HEK293 (cell line): ENCODE data around the gene METTL16.

Experiments
- BCL11A ChIP-seq: fragments of 450-650 bp; formaldehyde crosslinking; IDR thresholded peaks from 2 replicates; pipeline ENCODE4 v1.5.1; 2016; ENCODE audit warnings: low read depth, missing biosample characterization, missing genetic modification characterization
- FEZF1 ChIP-seq: fragments of 450-650 bp; formaldehyde crosslinking; IDR thresholded peaks from 2 replicates; pipeline ENCODE4 v1.5.1; 2016; ENCODE audit warnings: missing biosample characterization, missing genetic modification characterization
- GLI2 ChIP-seq: fragments of 450-650 bp; formaldehyde crosslinking; IDR thresholded peaks from 2 replicates; pipeline ENCODE4; 2017; ENCODE audit warnings: missing biosample characterization, missing genetic modification characterization, low read depth, borderline replicate concordance
- HOXD13 ChIP-seq: sonication (generic); formaldehyde crosslinking; IDR thresholded peaks from 2 replicates; pipeline ENCODE4 v1.8.0; 2022; ENCODE audit warnings: missing genetic modification reagents, borderline replicate concordance
- MZF1 ChIP-seq: fragments of 450-650 bp; formaldehyde crosslinking; IDR thresholded peaks from 2 replicates; pipeline ENCODE4 v1.5.1; 2017; ENCODE audit warnings: missing biosample characterization, missing genetic modification characterization, borderline replicate concordance
- PRDM1 ChIP-seq: fragments of 450-650 bp; formaldehyde crosslinking; IDR thresholded peaks from 2 replicates; pipeline ENCODE4; 2016; ENCODE audit warnings: missing biosample characterization, missing genetic modification characterization
- ZBTB17 ChIP-seq: fragments of 450-650 bp; formaldehyde crosslinking; IDR thresholded peaks from 2 replicates; pipeline ENCODE4 v1.5.1; 2016; ENCODE audit warnings: missing biosample characterization, missing genetic modification characterization
- ZEB2 ChIP-seq: fragments of 450-650 bp; formaldehyde crosslinking; IDR thresholded peaks from 2 replicates; pipeline ENCODE4 v1.5.1; 2016; ENCODE audit warnings: missing biosample characterization, missing genetic modification characterization
- ZIC2 ChIP-seq: fragments of 450-650 bp; formaldehyde crosslinking; IDR thresholded peaks from 2 replicates; pipeline ENCODE4 v1.5.1; 2016; ENCODE audit warnings: missing biosample characterization, missing genetic modification characterization
- ZNF114 ChIP-seq: fragments of 450-650 bp; formaldehyde crosslinking; IDR thresholded peaks from 2 replicates; pipeline ENCODE4 v1.5.0; 2017; ENCODE audit warnings: missing biosample characterization, missing genetic modification characterization
- ZNF121 ChIP-seq: fragments of 450-650 bp; formaldehyde crosslinking; IDR thresholded peaks from 2 replicates; pipeline ENCODE4 v1.5.1; 2016; ENCODE audit warnings: missing biosample characterization, missing genetic modification characterization
- ZNF133 ChIP-seq: fragments of 450-650 bp; formaldehyde crosslinking; IDR thresholded peaks from 2 replicates; pipeline ENCODE4 v1.5.1; 2016; ENCODE audit warnings: missing biosample characterization, missing genetic modification characterization
- ZNF214 ChIP-seq: fragments of 450-650 bp; formaldehyde crosslinking; IDR thresholded peaks from 2 replicates; pipeline ENCODE4 v1.5.1; 2017; ENCODE audit warnings: missing biosample characterization, mild to moderate bottlenecking, missing genetic modification characterization, borderline replicate concordance
- ZNF266 ChIP-seq: fragments of 450-650 bp; formaldehyde crosslinking; IDR thresholded peaks from 2 replicates; pipeline ENCODE4 v1.5.1; 2016; ENCODE audit warnings: missing biosample characterization, missing genetic modification characterization, low read depth
- ZNF274 ChIP-seq, 2 experiments: fragments of 200-500 bp in 1 of 2; fragments of 450-650 bp in 1 of 2; sonication (Bioruptor generic) in 1 of 2; formaldehyde crosslinking in 1 of 2; IDR thresholded peaks; 2 replicates each; pipeline versions ENCODE4 v1.5.1 to v1.6.1; 2014 to 2016; ENCODE audit warnings: borderline replicate concordance in 1 of 2, inconsistent platforms in 1 of 2, low read length in 1 of 2, missing biosample characterization in 1 of 2, missing genetic modification characterization in 1 of 2
- ZNF341 ChIP-seq: fragments of 450-650 bp; formaldehyde crosslinking; IDR thresholded peaks from 2 replicates; pipeline ENCODE4; 2016; ENCODE audit warnings: low read depth, missing biosample characterization, missing genetic modification characterization
- ZNF394 ChIP-seq: fragments of 450-650 bp; formaldehyde crosslinking; IDR thresholded peaks from 2 replicates; pipeline ENCODE4 v1.5.1; 2016; ENCODE audit warnings: missing biosample characterization, missing genetic modification characterization, mild to moderate bottlenecking, moderate library complexity, borderline replicate concordance
- ZNF404 ChIP-seq: fragments of 450-650 bp; formaldehyde crosslinking; IDR thresholded peaks from 2 replicates; pipeline ENCODE4 v1.5.1; 2017; ENCODE audit warnings: missing biosample characterization, missing genetic modification characterization
- ZNF433 ChIP-seq: fragments of 450-650 bp; formaldehyde crosslinking; IDR thresholded peaks from 2 replicates; pipeline ENCODE4 v1.5.1; 2016; ENCODE audit warnings: missing biosample characterization, missing genetic modification characterization, low read depth
- ZNF473 ChIP-seq: fragments of 450-650 bp; formaldehyde crosslinking; IDR thresholded peaks from 2 replicates; pipeline ENCODE4 v1.5.1; 2017; ENCODE audit warnings: missing biosample characterization, missing genetic modification characterization
- ZNF521 ChIP-seq: fragments of 450-650 bp; formaldehyde crosslinking; IDR thresholded peaks from 2 replicates; pipeline ENCODE4 v1.5.1; 2017; ENCODE audit warnings: missing biosample characterization, mild to moderate bottlenecking, missing genetic modification characterization
- ZNF530 ChIP-seq: fragments of 450-650 bp; formaldehyde crosslinking; IDR thresholded peaks from 2 replicates; pipeline ENCODE4 v1.5.1; 2016; ENCODE audit warnings: low read depth, missing biosample characterization, missing genetic modification characterization
- ZNF548 ChIP-seq: fragments of 450-650 bp; formaldehyde crosslinking; IDR thresholded peaks from 2 replicates; pipeline ENCODE4 v1.5.1; 2016; ENCODE audit warnings: missing biosample characterization, missing genetic modification characterization
- ZNF555 ChIP-seq: fragments of 450-650 bp; formaldehyde crosslinking; conservative IDR thresholded peaks from 2 replicates; pipeline ENCODE4 v1.5.1; 2017; ENCODE audit warnings: missing biosample characterization, mild to moderate bottlenecking, missing genetic modification characterization, inconsistent platforms
- ZNF624 ChIP-seq: fragments of 450-650 bp; formaldehyde crosslinking; IDR thresholded peaks from 2 replicates; pipeline ENCODE4 v1.5.1; 2017; ENCODE audit warnings: missing biosample characterization, missing genetic modification characterization
- ZNF660 ChIP-seq: fragments of 450-650 bp; IDR thresholded peaks from 2 replicates; pipeline ENCODE4 v1.5.1; 2018; ENCODE audit warnings: missing biosample characterization, mild to moderate bottlenecking, missing genetic modification characterization
- ZNF670 ChIP-seq: fragments of 450-650 bp; formaldehyde crosslinking; IDR thresholded peaks from 2 replicates; pipeline ENCODE4 v1.5.1; 2016; ENCODE audit warnings: missing biosample characterization, missing genetic modification characterization, low read depth
- ZNF701 ChIP-seq: fragments of 450-650 bp; formaldehyde crosslinking; IDR thresholded peaks from 2 replicates; pipeline ENCODE4 v1.5.1; 2016; ENCODE audit warnings: missing biosample characterization, missing genetic modification characterization
- ZNF76 ChIP-seq: fragments of 450-650 bp; formaldehyde crosslinking; IDR thresholded peaks from 2 replicates; pipeline ENCODE4; 2016; ENCODE audit warnings: low read depth, missing biosample characterization, missing genetic modification characterization, borderline replicate concordance
- ZNF776 ChIP-seq: fragments of 450-650 bp; formaldehyde crosslinking; IDR thresholded peaks from 2 replicates; pipeline ENCODE4 v1.5.0; 2017; ENCODE audit warnings: missing biosample characterization, missing genetic modification characterization, borderline replicate concordance
- ZNF777 ChIP-seq: fragments of 450-650 bp; formaldehyde crosslinking; IDR thresholded peaks from 2 replicates; pipeline ENCODE4 v1.5.1; 2017; ENCODE audit warnings: missing biosample characterization, missing genetic modification characterization, borderline replicate concordance
- ZNF785 ChIP-seq: fragments of 450-650 bp; formaldehyde crosslinking; IDR thresholded peaks from 2 replicates; pipeline ENCODE4 v1.5.1; 2016; ENCODE audit warnings: missing biosample characterization, missing genetic modification characterization
- ZNF843 ChIP-seq: fragments of 450-650 bp; formaldehyde crosslinking; IDR thresholded peaks from 2 replicates; pipeline ENCODE4 v1.5.1; 2016; ENCODE audit warnings: missing biosample characterization, missing genetic modification characterization
- ZSCAN16 ChIP-seq: fragments of 450-650 bp; formaldehyde crosslinking; IDR thresholded peaks from 2 replicates; pipeline ENCODE4 v1.5.1; 2016; ENCODE audit warnings: missing biosample characterization, missing genetic modification characterization
- TF ChIP-seq, protein P1 (sequence below): sonication (generic); formaldehyde crosslinking; IDR thresholded peaks from 2 replicates; pipeline ENCODE4 v1.8.1; 2022; ENCODE audit warnings: mild to moderate bottlenecking, moderate library complexity, missing genetic modification reagents
- TF ChIP-seq, protein P2 (sequence below): fragments of 450-650 bp; formaldehyde crosslinking; IDR thresholded peaks from 2 replicates; pipeline ENCODE4 v1.5.1; 2016; ENCODE audit warnings: missing biosample characterization, missing genetic modification characterization
- TF ChIP-seq, protein P3 (sequence below): fragments of 450-650 bp; formaldehyde crosslinking; IDR thresholded peaks from 2 replicates; pipeline ENCODE4; 2016; ENCODE audit warnings: missing biosample characterization, missing genetic modification characterization
- TF ChIP-seq, protein P4 (sequence below): fragments of 450-650 bp; formaldehyde crosslinking; IDR thresholded peaks from 2 replicates; pipeline ENCODE4 v1.5.1; 2017; ENCODE audit warnings: missing biosample characterization, missing genetic modification characterization

METTL16 gene

DNA sequence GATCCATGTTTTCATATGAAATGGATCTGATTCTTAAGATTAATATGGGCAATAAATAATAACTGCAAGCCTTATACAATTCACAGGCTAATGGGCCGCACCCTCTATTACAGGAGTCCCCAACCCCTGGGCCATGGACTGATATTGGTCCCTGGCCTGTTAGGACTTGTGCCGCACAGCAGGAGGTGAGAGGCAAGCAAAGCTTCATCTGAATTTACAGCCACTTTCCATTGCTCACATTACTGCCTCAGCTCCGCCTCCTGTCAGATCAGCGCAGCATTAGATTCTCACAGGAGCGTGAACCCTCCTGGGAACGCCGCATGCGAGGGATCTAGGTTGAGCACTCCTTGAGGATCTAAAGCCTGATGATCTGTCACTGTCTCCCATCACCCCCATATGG lies 26.8 kb downstream of the METTL16 start (continued):
- TF ChIP-seq ZNF433 (tag by site-specific recombination) (no peak), ZNF777 (tag by site-specific recombination) (no peak), PRDM1 (tag by site-specific recombination) (peak; percentile 91), MZF1 (peak; percentile 89), ZNF394 (tag by site-specific recombination) (no peak; the same call in 1 of the 2 replicates), ZNF214 (tag by site-specific recombination) (no peak), ZNF530 (no peak), ZNF76 (no peak), ZNF521 (tag by site-specific recombination) (no peak), HOXD13 (CRISPR knock-in tag) (peak; percentile 44; the same call in 1 of the 2 replicates), ZNF785 (tag by site-specific recombination) (no peak), ZNF624 (no peak), ZNF701 (tag by site-specific recombination) (no peak), ZNF121 (tag by site-specific recombination) (no peak), ZSCAN16 (no peak), ZEB2 (peak; percentile 89), GLI2 (tag by site-specific recombination) (peak; percentile 75; the same call in 1 of the 2 replicates), ZNF473 (tag by site-specific recombination) (no peak), ZNF548 (tag by site-specific recombination) (no peak), ZNF555 (tag by site-specific recombination) (no peak), ZIC2 (tag by site-specific recombination) (peak; percentile 97), ZNF133 (tag by site-specific recombination) (no peak), BCL11A (tag by site-specific recombination) (peak; percentile 88), ZNF274 (IDR thresholded peaks at IDR 0.05; ENCODE audit: low read length) (no peak), ZNF274 (tag by site-specific recombination; IDR thresholded peaks at IDR 0.05; ENCODE audit: borderline replicate concordance) (no peak), ZNF660 (peak; percentile 89), ZNF670 (tag by site-specific recombination) (no peak), ZNF114 (no peak), ZNF341 (tag by site-specific recombination) (0 out of 2 replicates have a peak, but pooled peaks have one; percentile 21), ZNF404 (tag by site-specific recombination) (no peak), ZNF776 (no peak), FEZF1 (tag by site-specific recombination) (peak; percentile 100), ZBTB17 (tag by site-specific recombination) (peak; percentile 92), ZNF266 (tag by site-specific recombination) (no peak), ZNF843 (tag by site-specific recombination) (peak; percentile 97)
- TF ChIP-seq, protein P1, sequence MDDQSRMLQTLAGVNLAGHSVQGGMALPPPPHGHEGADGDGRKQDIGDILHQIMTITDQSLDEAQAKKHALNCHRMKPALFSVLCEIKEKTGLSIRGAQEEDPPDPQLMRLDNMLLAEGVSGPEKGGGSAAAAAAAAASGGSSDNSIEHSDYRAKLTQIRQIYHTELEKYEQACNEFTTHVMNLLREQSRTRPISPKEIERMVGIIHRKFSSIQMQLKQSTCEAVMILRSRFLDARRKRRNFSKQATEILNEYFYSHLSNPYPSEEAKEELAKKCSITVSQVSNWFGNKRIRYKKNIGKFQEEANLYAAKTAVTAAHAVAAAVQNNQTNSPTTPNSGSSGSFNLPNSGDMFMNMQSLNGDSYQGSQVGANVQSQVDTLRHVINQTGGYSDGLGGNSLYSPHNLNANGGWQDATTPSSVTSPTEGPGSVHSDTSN (CRISPR knock-in tag): no peak
- TF ChIP-seq, protein P2, sequence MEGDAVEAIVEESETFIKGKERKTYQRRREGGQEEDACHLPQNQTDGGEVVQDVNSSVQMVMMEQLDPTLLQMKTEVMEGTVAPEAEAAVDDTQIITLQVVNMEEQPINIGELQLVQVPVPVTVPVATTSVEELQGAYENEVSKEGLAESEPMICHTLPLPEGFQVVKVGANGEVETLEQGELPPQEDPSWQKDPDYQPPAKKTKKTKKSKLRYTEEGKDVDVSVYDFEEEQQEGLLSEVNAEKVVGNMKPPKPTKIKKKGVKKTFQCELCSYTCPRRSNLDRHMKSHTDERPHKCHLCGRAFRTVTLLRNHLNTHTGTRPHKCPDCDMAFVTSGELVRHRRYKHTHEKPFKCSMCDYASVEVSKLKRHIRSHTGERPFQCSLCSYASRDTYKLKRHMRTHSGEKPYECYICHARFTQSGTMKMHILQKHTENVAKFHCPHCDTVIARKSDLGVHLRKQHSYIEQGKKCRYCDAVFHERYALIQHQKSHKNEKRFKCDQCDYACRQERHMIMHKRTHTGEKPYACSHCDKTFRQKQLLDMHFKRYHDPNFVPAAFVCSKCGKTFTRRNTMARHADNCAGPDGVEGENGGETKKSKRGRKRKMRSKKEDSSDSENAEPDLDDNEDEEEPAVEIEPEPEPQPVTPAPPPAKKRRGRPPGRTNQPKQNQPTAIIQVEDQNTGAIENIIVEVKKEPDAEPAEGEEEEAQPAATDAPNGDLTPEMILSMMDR (tag by site-specific recombination): no peak
- TF ChIP-seq, protein P3, sequence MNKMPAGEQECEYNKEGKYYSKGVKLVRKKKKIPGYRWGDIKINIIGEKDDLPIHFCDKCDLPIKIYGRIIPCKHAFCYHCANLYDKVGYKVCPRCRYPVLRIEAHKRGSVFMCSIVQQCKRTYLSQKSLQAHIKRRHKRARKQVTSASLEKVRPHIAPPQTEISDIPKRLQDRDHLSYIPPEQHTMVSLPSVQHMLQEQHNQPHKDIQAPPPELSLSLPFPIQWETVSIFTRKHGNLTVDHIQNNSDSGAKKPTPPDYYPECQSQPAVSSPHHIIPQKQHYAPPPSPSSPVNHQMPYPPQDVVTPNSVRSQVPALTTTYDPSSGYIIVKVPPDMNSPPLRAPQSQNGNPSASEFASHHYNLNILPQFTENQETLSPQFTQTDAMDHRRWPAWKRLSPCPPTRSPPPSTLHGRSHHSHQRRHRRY (tag by site-specific recombination): no peak
- TF ChIP-seq, protein P4, sequence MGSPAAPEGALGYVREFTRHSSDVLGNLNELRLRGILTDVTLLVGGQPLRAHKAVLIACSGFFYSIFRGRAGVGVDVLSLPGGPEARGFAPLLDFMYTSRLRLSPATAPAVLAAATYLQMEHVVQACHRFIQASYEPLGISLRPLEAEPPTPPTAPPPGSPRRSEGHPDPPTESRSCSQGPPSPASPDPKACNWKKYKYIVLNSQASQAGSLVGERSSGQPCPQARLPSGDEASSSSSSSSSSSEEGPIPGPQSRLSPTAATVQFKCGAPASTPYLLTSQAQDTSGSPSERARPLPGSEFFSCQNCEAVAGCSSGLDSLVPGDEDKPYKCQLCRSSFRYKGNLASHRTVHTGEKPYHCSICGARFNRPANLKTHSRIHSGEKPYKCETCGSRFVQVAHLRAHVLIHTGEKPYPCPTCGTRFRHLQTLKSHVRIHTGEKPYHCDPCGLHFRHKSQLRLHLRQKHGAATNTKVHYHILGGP: peak; percentile 55; the same call in 1 of the 2 replicates
